Endothelial cell of umbilical vein (primary cell): ENCODE measurements around the gene BMPR2. TPM values are rescaled to one million over a fixed set of nuclear protein-coding genes. Genes with fewer than 3 reads are reported as not detected.

Experiments
- BruUV-seq: library from RNA; stranded (reverse); fragments of 400-500 nt; replicated peaks from 2 replicates; lab custom pipeline; 2021; lab: Mats Ljungman, UMichigan
- CTCF ChIA-PET: fragments of 300-600, 350-600 bp; sonication (Branson Sonifier 250); formaldehyde crosslinking; loops from one replicate; lab custom pipeline; 2021; ENCODE audit warnings: antibody characterized with exemption, inconsistent platforms; lab: Charles Lee
- POLR2A ChIA-PET: fragments of 300-600, 350-600 bp; sonication (Branson Sonifier 250); formaldehyde crosslinking; loops from one replicate; lab custom pipeline; 2021; ENCODE audit warnings: antibody characterized with exemption, inconsistent platforms; lab: Charles Lee
- DNase-seq: peaks from one replicate; pipeline ENCODE4 v3.0.0-alpha.2; 2011; ENCODE audit warnings: low read depth, low spot score
- FAIRE-seq: peaks from 2 replicates; lab custom pipeline; 2011; peaks lifted over from hg19 to GRCh38; lab: Jason Lieb, UNC
- H2AFZ ChIP-seq: 2 replicates; pipeline ENCODE4 v1.6.0; 2012; ENCODE audit warnings: low read depth, low read length, control low read depth, inconsistent platforms
- H3K27ac ChIP-seq: 2 replicates; pipeline ENCODE4 v1.5.1; 2011; ENCODE audit warnings: low read depth, mild to moderate bottlenecking, control low read depth, low read length, moderate library complexity; ENCODE audit not compliant: insufficient read depth
- H3K27me3 ChIP-seq, 2 experiments: 2 replicates each; pipeline versions ENCODE4 v1.6.0 to v1.6.1; 2011; ENCODE audit warnings: low read length in 2 of 2, mixed read lengths in 1 of 2; ENCODE audit not compliant: control insufficient read depth in 2 of 2, insufficient read depth in 2 of 2
- H3K36me3 ChIP-seq, 2 experiments: 2 replicates in 1 of 2; 3 replicates in 1 of 2; pipeline ENCODE4 v1.5.1; 2011; ENCODE audit warnings: low read length in 2 of 2, mild to moderate bottlenecking in 1 of 2, moderate library complexity in 1 of 2; ENCODE audit not compliant: control insufficient read depth in 2 of 2, insufficient read depth in 2 of 2; ENCODE audit errors: extremely low read depth in 1 of 2
- H3K4me1 ChIP-seq: 3 replicates; pipeline ENCODE4 v1.5.1; 2011; ENCODE audit warnings: mild to moderate bottlenecking, low read length; ENCODE audit not compliant: control insufficient read depth, insufficient read depth; ENCODE audit errors: extremely low read depth
- H3K4me2 ChIP-seq: 2 replicates; pipeline ENCODE4 v1.6.1; 2011; ENCODE audit warnings: low read length, control low read depth, mixed read lengths; ENCODE audit not compliant: insufficient read depth
- H3K4me3 ChIP-seq, 3 experiments: fragments of 200-600 bp in 1 of 3; sonication (generic), shearing (Covaris generic) in 1 of 3; replicated peaks in 1 of 3; 2 replicates each; pipeline ENCODE4 v1.5.1; 2011 to 2016; ENCODE audit warnings: control low read depth in 3 of 3, low read length in 3 of 3, mild to moderate bottlenecking in 2 of 3, inconsistent platforms in 1 of 3, low read depth in 1 of 3, moderate library complexity in 1 of 3; ENCODE audit not compliant: insufficient read depth in 1 of 3
- H3K79me2 ChIP-seq: 2 replicates; pipeline ENCODE4 v1.6.0; 2012; ENCODE audit warnings: low read length, inconsistent platforms; ENCODE audit not compliant: control insufficient read depth, insufficient read depth
- H3K9ac ChIP-seq: replicated peaks from 2 replicates; pipeline ENCODE3; 2011; ENCODE audit warnings: low read length, control low read depth; ENCODE audit not compliant: insufficient read depth; ENCODE audit errors: extremely low read depth
- H3K9me1 ChIP-seq: replicated peaks from 3 replicates; pipeline ENCODE4 v1.6.0; 2011; ENCODE audit warnings: mild to moderate bottlenecking, low read length; ENCODE audit not compliant: control insufficient read depth, insufficient read depth; ENCODE audit errors: extremely low read depth
- H3K9me3 ChIP-seq: replicated peaks from 2 replicates; pipeline ENCODE4 v1.5.1; 2012; ENCODE audit warnings: low read length, inconsistent platforms; ENCODE audit not compliant: control insufficient read depth, insufficient read depth
- H4K20me1 ChIP-seq: replicated peaks from 2 replicates; pipeline ENCODE3; 2011; ENCODE audit warnings: mild to moderate bottlenecking, low read length; ENCODE audit not compliant: control insufficient read depth, insufficient read depth; ENCODE audit errors: extremely low read depth
- EZH2 ChIP-seq: IDR thresholded peaks from 2 replicates; pipeline ENCODE4 v1.6.1; 2012; ENCODE audit warnings: borderline replicate concordance, low read depth, mild to moderate bottlenecking, moderate library complexity, low read length, inconsistent platforms; ENCODE audit not compliant: severe bottlenecking
- FOS ChIP-seq: IDR thresholded peaks from 2 replicates; pipeline ENCODE4 v1.6.1; 2011; ENCODE audit warnings: mild to moderate bottlenecking, low read length, moderate library complexity, borderline replicate concordance; ENCODE audit not compliant: insufficient read depth
- GATA2 ChIP-seq: IDR thresholded peaks from 2 replicates; pipeline ENCODE4 v1.7.0; 2011; ENCODE audit warnings: low read depth, mild to moderate bottlenecking, moderate library complexity, mixed read lengths, low read length; ENCODE audit not compliant: insufficient read length, insufficient read depth
- JUN ChIP-seq: IDR thresholded peaks from 2 replicates; pipeline ENCODE4 v1.6.1; 2011; ENCODE audit warnings: borderline replicate concordance, low read depth; ENCODE audit not compliant: insufficient read length, insufficient read depth
- MYC ChIP-seq: IDR thresholded peaks from one replicate; pipeline ENCODE4 v1.6.1; 2011; ENCODE audit warnings: mild to moderate bottlenecking, low read depth, low read length
- POLR2A ChIP-seq: IDR thresholded peaks from 2 replicates; pipeline ENCODE4 v1.6.1; 2012; ENCODE audit warnings: low read depth, mild to moderate bottlenecking, control low read depth, low read length
- POLR2AphosphoS5 ChIP-seq: IDR thresholded peaks from 2 replicates; pipeline ENCODE4 v1.6.1; 2012; ENCODE audit warnings: low read depth, mild to moderate bottlenecking, control low read depth, low read length, moderate library complexity; ENCODE audit not compliant: insufficient read depth
- dilution Hi-C: fragments of 300-500 bp; cut with MboI; formaldehyde crosslinking; loops from one replicate; pipeline ENCODE4 v1.15.0; 2019; ENCODE audit warnings: low sequenced_read_pairs; ENCODE audit not compliant: extremely low pct_ligation_motif_present
- intact Hi-C: fragments of 100-400 bp; cut with micrococcal nuclease; formaldehyde crosslinking; loops from one replicate; pipeline ENCODE4 v1.10.0; 2022
- polyA plus RNA-seq, 4 experiments: library from polyadenylated mRNA; depleted of rRNA in 3 of 4; stranded (reverse) in 3 of 4; unstranded in 1 of 4; fragments of >200 nt; gene quantifications; 2 replicates each; pipeline versions ENCODE4 v1.2.1 to v1.2.3, GENCODE V29; 2011 to 2012; ENCODE audit warnings: missing spikeins in 1 of 4
- total RNA-seq: library from RNA; stranded (reverse); gene quantifications from 2 replicates; pipeline ENCODE4 v1.2.3, GENCODE V29; 2021
- TF ChIP-seq, protein P1 (sequence below), 2 donors: IDR thresholded peaks; 1 replicate in 1 of 2; 2 replicates in 1 of 2; pipeline ENCODE4 v1.5.1; 2011; ENCODE audit warnings: low read length in 2 of 2, mild to moderate bottlenecking in 2 of 2, moderate library complexity in 2 of 2, control low read depth in 1 of 2, inconsistent platforms in 1 of 2, low read depth in 1 of 2; ENCODE audit not compliant: insufficient read depth in 1 of 2; ENCODE audit errors: extremely low read depth in 1 of 2
- TF ChIP-seq, protein P2 (sequence below): IDR thresholded peaks from 2 replicates; pipeline ENCODE4 v1.6.1; 2011; ENCODE audit not compliant: insufficient read depth, insufficient read length

The BMPR2 gene
- total and polyA plus RNA-seq, 2 donors (not counting 3 experiments of a cell fraction or from before 2014, with no cell fraction given) = 35.8 to 113 TPM

DNA sequence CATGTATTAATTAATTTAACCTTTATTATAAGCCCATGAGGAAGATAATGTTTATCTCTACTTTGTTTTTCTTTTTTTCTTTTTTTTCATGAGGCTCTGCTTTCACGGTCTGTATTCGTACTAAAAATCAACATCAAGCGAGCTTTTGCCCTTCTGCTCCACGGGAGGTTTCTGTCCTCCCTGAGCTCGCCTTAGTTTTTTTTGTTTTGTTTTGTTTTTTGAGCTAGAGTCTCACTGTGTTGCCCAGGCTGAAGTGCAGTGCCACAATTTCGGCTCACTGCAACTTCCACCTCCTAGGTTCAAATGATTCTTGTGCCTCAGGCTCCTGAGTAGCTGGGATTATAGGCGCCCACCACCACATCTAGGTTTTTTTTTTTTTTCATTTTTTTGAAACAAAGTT is 29.9 kb upstream of the BMPR2 start:
- CTCF ChIA-PET = interaction anchor here (1.3 kb wide), 1 partner anchor 10 kb away, joined by 5 read pairs; no protein-coding TSS in a partner anchor
- no peak overlapping the region for H2AFZ ChIP-seq
- H3K36me3 ChIP-seq = no peaks in the 10 kb centered on the region
- H3K27ac ChIP-seq = no peak overlapping the region
- POLR2A ChIA-PET = no interaction called here
- H3K9ac ChIP-seq = no peak overlapping the region
- no peak overlapping the region for H3K4me3 ChIP-seq
- no peaks in the 10 kb centered on the region for H3K9me3 ChIP-seq
- dilution Hi-C loops = no loop called here
- no peaks in the 10 kb centered on the region for H3K4me1 ChIP-seq
- BruUV-seq = no TSS peak
- intact Hi-C loops = no loop called here
- H3K79me2 ChIP-seq = no peaks in the 10 kb centered on the region
- FAIRE-seq (no peak), DNase-seq (no peak)
- H3K9me1 ChIP-seq = no peaks in the 10 kb centered on the region
- H3K4me2 ChIP-seq = no peak overlapping the region
- no peak for TF ChIP-seq EZH2
- TF ChIP-seq POLR2A = no peak
- no peak for TF ChIP-seq GATA2
- TF ChIP-seq, protein P1, sequence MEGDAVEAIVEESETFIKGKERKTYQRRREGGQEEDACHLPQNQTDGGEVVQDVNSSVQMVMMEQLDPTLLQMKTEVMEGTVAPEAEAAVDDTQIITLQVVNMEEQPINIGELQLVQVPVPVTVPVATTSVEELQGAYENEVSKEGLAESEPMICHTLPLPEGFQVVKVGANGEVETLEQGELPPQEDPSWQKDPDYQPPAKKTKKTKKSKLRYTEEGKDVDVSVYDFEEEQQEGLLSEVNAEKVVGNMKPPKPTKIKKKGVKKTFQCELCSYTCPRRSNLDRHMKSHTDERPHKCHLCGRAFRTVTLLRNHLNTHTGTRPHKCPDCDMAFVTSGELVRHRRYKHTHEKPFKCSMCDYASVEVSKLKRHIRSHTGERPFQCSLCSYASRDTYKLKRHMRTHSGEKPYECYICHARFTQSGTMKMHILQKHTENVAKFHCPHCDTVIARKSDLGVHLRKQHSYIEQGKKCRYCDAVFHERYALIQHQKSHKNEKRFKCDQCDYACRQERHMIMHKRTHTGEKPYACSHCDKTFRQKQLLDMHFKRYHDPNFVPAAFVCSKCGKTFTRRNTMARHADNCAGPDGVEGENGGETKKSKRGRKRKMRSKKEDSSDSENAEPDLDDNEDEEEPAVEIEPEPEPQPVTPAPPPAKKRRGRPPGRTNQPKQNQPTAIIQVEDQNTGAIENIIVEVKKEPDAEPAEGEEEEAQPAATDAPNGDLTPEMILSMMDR (IDR thresholded peaks at IDR 0.05; ENCODE audit: extremely low read depth in 1 of 2, insufficient read depth in 1 of 2, low read depth in 1 of 2, low read length in 2 of 2) = no peak
- TF ChIP-seq JUN = no peak
- TF ChIP-seq POLR2AphosphoS5 = no peak
- no peak for TF ChIP-seq MYC
- no peak for TF ChIP-seq FOS
- TF ChIP-seq, protein P2, sequence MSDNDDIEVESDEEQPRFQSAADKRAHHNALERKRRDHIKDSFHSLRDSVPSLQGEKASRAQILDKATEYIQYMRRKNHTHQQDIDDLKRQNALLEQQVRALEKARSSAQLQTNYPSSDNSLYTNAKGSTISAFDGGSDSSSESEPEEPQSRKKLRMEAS = no peak
- H4K20me1 ChIP-seq = no peaks in the 10 kb centered on the region
- H3K27me3 ChIP-seq = no peaks in the 10 kb centered on the region
